Activated CD8-positive, alpha-beta memory T cell treated with anti-CD3 and anti-CD28 coated beads, Interleukin-2, amount 10 ng/mL, durations not matched to agents 7 days and 5 days (primary cell): Measurements from ENCODE around the gene NUCB2. TPM values are rescaled to one million over a fixed set of nuclear protein-coding genes. Genes with fewer than 3 reads are reported as not detected.
A peak's percentile ranks its signal among the peaks of the same experiment; 100 is the strongest.
"Not testable (repeated sequence)": the region's sequence is repeated elsewhere in the genome, so short reads cannot be mapped to it uniquely, and the experiment has no call there.

Experiments
- ATAC-seq: fragments of 150-1000 bp; cut with Tn5 transposase; one replicate; pipeline ENCODE4 v1.10.0; 2021; ENCODE audit warnings: moderate library complexity
- CTCF ChIA-PET: fragments of 350-600 bp; sonication (Branson Sonifier 250); formaldehyde crosslinking; loops from one replicate; lab custom pipeline; 2021; ENCODE audit warnings: antibody characterized with exemption; lab: Charles Lee
- DNase-seq: peaks from one replicate; pipeline ENCODE4 v3.0.0-alpha.2; 2020
- H3K27ac Mint-ChIP-seq: one replicate; pipeline ENCODE4 v1.8.0; 2021; ENCODE audit warnings: mild to moderate bottlenecking, mixed read lengths
- H3K27me3 Mint-ChIP-seq: one replicate; pipeline ENCODE4 v1.8.0; 2021; ENCODE audit warnings: mixed read lengths
- H3K36me3 Mint-ChIP-seq: one replicate; pipeline ENCODE4 v1.8.0; 2021; ENCODE audit warnings: mild to moderate bottlenecking, mixed read lengths
- H3K4me1 Mint-ChIP-seq: one replicate; pipeline ENCODE4 v1.8.0; 2021; ENCODE audit warnings: mixed read lengths
- H3K4me3 Mint-ChIP-seq: one replicate; pipeline ENCODE4 v1.8.0; 2021; ENCODE audit warnings: mild to moderate bottlenecking, moderate library complexity, mixed read lengths
- H3K9me3 Mint-ChIP-seq: one replicate; pipeline ENCODE4 v1.8.0; 2022; ENCODE audit warnings: low read depth, mixed read lengths
- total RNA-seq, 2 experiments: library from RNA; stranded (reverse); gene quantifications; one replicate each; pipeline ENCODE4 v1.2.3, GENCODE V29; 2021

The NUCB2 gene
- total RNA-seq = 10 to 100 TPM; 79.4 to 100.0 TPM

DNA sequence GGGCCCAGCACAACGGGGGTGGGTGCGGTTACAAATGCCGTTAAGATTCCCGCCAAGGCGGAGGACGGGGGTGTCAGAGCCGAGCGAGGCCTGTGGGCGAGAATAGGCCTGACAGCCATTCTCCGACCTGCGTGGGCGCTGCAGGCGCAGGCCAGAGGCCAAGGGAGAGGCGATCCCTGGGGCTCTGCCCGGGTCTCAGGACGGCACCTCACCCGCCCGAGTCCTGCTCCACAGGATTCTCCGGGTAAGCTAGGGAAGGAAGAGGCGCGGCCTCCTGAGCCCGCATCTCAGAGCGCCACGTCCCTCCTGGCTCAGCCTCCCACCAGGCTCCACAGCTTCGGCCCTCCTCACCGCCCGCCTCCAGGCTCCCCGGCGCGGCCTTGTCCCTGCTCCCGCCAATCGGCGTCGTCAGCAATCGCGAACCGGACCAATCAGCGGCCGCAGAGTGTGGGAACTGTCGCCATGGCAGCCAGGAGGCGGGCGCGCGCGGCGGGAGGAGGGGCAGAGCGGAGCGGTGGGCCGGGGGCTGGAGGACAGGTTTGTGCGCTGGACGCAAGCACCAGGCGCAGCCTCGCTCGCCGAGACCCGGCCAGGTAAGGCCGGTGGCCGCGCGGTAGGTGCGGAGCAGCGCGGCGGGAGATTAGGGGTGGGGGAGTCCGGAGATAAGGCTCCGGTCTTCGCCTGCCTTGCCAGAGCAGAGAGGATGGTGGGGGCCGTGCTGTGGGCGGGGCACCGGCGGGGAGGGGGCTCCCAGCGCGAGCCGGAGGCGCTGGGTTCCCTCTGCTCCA, at the start of gene NUCB2:
NUCB2 (plus strand) TSS at position 504 of the 788 bp plus-strand sequence. CDS start 18,585 bp downstream, outside the sequence.
- ATAC-seq = peak; percentile 97
- Mint-ChIP-seq H3K4me1 (peaks cover 44% of the 10 kb centered on the region), H3K9me3 (no peaks in the 10 kb centered on the region), H3K27me3 (peaks cover 17% of the 10 kb centered on the region), H3K4me3 (peak within 1 kb of the TSS; percentile 95), H3K36me3 (peaks cover 13% of the 10 kb centered on the region), H3K27ac (peak within 1 kb of the TSS; percentile 91)
- DNase-seq = peak; percentile 97
- CTCF ChIA-PET = interaction anchor here (0.6 to 3.0 kb wide), 7 partner anchors 17 to 107 kb away, joined by 3 to 13 read pairs (median 5); partner anchors contain the start of gene PIK3C2A

GRCh38 chr11:17228186-17228925, 48.2 kb upstream of the NUCB2 start:
- H3K9me3 Mint-ChIP-seq, CTCF ChIA-PET, H3K4me3 Mint-ChIP-seq, H3K36me3 Mint-ChIP-seq, H3K27me3 Mint-ChIP-seq, ATAC-seq, H3K27ac Mint-ChIP-seq, DNase-seq: not testable (repeated sequence)
- H3K4me1 Mint-ChIP-seq = peaks cover 14% of the 10 kb centered on the region

- CTCF ChIA-PET = interaction anchor here (0.8 to 1.9 kb wide), 28 partner anchors 9 to 300 kb away, joined by 3 to 12 read pairs (median 4); partner anchors contain the start of genes KCNJ11, NUCB2 and PIK3C2A
- H3K27me3 Mint-ChIP-seq = peaks cover 8% of the 10 kb centered on the region
- ATAC-seq (no peak), DNase-seq (no peak)
- H3K27ac Mint-ChIP-seq = no peak overlapping the region
- H3K4me3 Mint-ChIP-seq = peak overlapping the region; percentile 58
- H3K9me3 Mint-ChIP-seq = no peaks in the 10 kb centered on the region
- H3K36me3 Mint-ChIP-seq = no peaks in the 10 kb centered on the region
- H3K4me1 Mint-ChIP-seq = peaks cover 14% of the 10 kb centered on the region
Observed at GRCh38 chr11:17229481-17230152, 46.9 kb upstream of the NUCB2 start.

- Mint-ChIP-seq H3K4me1 (peaks cover 14% of the 10 kb centered on the region), H3K27ac (peak overlapping the region; percentile 28), H3K36me3 (no peaks in the 10 kb centered on the region), H3K4me3 (no peak overlapping the region), H3K9me3 (no peaks in the 10 kb centered on the region), H3K27me3 (peaks cover 11% of the 10 kb centered on the region)
- peak; percentile 63 for DNase-seq
- ATAC-seq = peak; percentile 82
- CTCF ChIA-PET = interaction anchor here (0.9 to 1.9 kb wide), 19 partner anchors 7 to 298 kb away, joined by 3 to 12 read pairs (median 5); partner anchors contain the start of genes NUCB2 and PIK3C2A
Observed at GRCh38 chr11:17230867-17231851, 45.4 kb upstream of the NUCB2 start.

DNA sequence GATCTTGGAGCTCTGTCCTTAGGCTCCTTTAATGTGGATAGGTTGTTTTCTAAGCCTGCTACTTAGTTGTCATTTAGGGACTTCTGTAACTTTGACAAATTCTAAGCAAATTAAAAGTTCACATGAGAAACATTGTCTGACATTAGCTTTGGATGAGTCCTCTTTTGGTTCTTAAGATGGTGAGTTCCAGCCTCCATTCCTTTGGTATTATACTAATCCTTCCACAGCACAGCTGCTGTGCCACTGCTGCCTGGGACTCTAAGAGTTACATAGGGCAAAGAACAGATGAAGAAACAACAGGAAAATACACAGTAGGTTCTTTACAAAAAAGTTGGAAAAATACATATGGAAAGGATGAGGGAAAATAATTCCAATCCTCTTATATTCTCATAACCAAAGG, 43.4 kb upstream of the NUCB2 start:
- CTCF ChIA-PET = interaction anchor here (1.2 kb wide), 1 partner anchor 295 kb away, joined by 3 read pairs; no protein-coding TSS in a partner anchor
- H3K36me3 Mint-ChIP-seq = no peaks in the 10 kb centered on the region
- no peak overlapping the region for H3K4me3 Mint-ChIP-seq
- ATAC-seq (no peak), DNase-seq (no peak)
- no peaks in the 10 kb centered on the region for H3K9me3 Mint-ChIP-seq
- peaks cover 18% of the 10 kb centered on the region for H3K27me3 Mint-ChIP-seq
- no peak overlapping the region for H3K27ac Mint-ChIP-seq
- peaks cover 14% of the 10 kb centered on the region for H3K4me1 Mint-ChIP-seq

DNA sequence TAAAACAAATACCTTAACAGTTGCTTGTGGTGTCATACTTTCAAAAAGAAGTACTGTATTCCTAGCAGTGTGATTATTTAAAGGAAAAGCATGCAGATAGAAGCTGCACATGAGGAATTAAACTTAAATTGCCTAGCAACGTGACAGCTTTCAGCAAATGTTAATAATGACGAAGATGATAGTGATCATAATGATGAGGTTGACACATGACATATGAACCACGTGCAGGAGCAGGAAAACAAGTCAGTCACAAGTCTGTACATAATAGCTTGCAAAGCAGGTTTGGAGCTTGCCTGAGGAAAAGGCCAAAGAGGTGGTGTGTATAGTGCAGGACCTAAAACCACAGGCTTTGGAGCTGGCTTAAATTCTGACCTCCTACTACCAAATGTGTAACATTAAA, 38.2 kb upstream of the NUCB2 start:
- CTCF ChIA-PET = interaction anchor here (0.9 to 1.4 kb wide), 2 partner anchors 8 to 146 kb away, joined by 3 to 4 read pairs; no protein-coding TSS in a partner anchor
- H3K27ac Mint-ChIP-seq = no peak overlapping the region

GRCh38 chr11:17239927-17240326, 36.6 kb upstream of the NUCB2 start:
- H3K9me3 Mint-ChIP-seq, H3K27ac Mint-ChIP-seq, DNase-seq, H3K4me3 Mint-ChIP-seq, H3K4me1 Mint-ChIP-seq, H3K36me3 Mint-ChIP-seq, CTCF ChIA-PET, ATAC-seq: not testable (repeated sequence)
- peaks cover 62% of the 10 kb centered on the region for H3K27me3 Mint-ChIP-seq

More for the DNA sequence above, 38.2 kb upstream of the NUCB2 start:
- H3K4me1 Mint-ChIP-seq = peaks cover under 1% of the 10 kb centered on the region
- H3K36me3 Mint-ChIP-seq = no peaks in the 10 kb centered on the region
- no peaks in the 10 kb centered on the region for H3K9me3 Mint-ChIP-seq
- ATAC-seq (no peak), DNase-seq (no peak)
- no peak overlapping the region for H3K4me3 Mint-ChIP-seq
- H3K27me3 Mint-ChIP-seq = peaks cover 54% of the 10 kb centered on the region

DNA sequence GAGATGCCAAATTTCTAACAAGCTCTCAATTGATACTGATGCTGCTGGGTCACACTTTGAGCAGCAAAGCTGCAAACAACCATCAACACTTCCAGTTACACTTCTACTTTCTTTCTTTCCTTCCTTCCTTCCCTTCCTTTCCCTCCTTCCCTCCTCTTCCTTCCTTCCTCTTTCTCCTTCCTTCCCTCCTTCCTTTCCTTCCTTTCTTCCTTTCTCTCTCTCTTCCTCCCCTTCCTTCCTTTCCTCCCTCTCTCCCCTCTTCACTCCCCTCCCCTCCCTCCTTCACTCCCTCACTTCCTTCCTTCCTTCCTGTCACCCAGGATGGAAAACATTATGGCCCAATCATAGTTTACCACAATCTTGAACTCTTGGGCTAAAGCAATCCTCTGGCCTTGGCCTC, 35.8 kb upstream of the NUCB2 start:
- H3K27ac Mint-ChIP-seq = no peak overlapping the region
- DNase-seq = no peak
- H3K9me3 Mint-ChIP-seq = no peaks in the 10 kb centered on the region
- no peaks in the 10 kb centered on the region for H3K36me3 Mint-ChIP-seq
- H3K4me3 Mint-ChIP-seq = no peak overlapping the region
- ATAC-seq = no peak
- peaks cover 64% of the 10 kb centered on the region for H3K27me3 Mint-ChIP-seq
- CTCF ChIA-PET = no interaction called here
- peaks cover 9% of the 10 kb centered on the region for H3K4me1 Mint-ChIP-seq

- CTCF ChIA-PET = interaction anchor here (0.6 to 2.2 kb wide), 3 partner anchors 12 to 111 kb away, joined by 3 to 7 read pairs (median 3); no protein-coding TSS in a partner anchor
- H3K27ac Mint-ChIP-seq, H3K4me3 Mint-ChIP-seq, H3K36me3 Mint-ChIP-seq, H3K9me3 Mint-ChIP-seq, ATAC-seq, H3K4me1 Mint-ChIP-seq, DNase-seq: not testable (repeated sequence)
- peaks cover 67% of the 10 kb centered on the region for H3K27me3 Mint-ChIP-seq
Observed at GRCh38 chr11:17242954-17243353, 33.6 kb upstream of the NUCB2 start.

- H3K4me1 Mint-ChIP-seq = peaks cover 9% of the 10 kb centered on the region
- H3K27ac Mint-ChIP-seq = no peak overlapping the region
- CTCF ChIA-PET = interaction anchor here (0.8 kb wide), 1 partner anchor 14 kb away, joined by 3 read pairs; no protein-coding TSS in a partner anchor
- H3K9me3 Mint-ChIP-seq = no peaks in the 10 kb centered on the region
- peaks cover 61% of the 10 kb centered on the region for H3K27me3 Mint-ChIP-seq
- ATAC-seq = peak; percentile 61
- no peaks in the 10 kb centered on the region for H3K36me3 Mint-ChIP-seq
- no peak for DNase-seq
- H3K4me3 Mint-ChIP-seq = no peak overlapping the region
Observed at GRCh38 chr11:17244046-17244445, 32.5 kb upstream of the NUCB2 start.

DNA sequence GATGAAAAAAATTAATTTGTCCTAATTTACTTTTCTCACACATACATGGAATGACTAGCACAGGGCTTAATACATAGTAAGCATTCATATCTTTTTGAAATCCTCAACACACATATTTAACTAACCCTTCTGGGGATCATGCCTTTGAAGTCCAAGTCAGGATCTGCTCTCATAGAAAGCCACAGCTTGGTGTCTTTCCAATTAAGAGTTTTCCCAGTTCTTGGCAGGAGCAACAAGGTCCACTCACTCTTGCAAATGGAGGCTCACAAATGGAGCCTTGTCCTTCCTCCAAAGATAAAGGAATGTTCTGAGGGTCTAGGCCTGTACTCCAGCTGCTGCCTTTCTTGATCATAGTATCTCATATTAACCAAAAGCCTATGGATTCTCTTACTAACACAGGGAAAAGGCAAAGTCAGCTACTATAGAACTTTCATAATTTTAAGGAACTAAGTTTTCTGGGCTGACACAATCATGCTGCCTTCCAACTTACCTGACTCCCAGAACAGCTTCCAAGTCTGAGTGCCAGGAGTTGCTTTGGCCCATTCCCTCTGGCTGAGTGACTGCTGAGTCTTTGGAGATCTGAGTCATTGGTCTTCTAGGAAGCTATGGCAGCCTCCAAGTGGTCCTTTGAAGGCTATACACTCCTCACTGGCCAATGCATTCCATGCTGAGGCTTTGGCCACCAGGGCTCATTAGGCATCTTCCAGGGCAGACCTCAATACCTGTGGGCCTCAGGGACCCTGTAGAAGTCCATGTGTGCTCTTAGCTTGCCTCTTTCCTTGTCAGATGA, 25.8 kb upstream of the NUCB2 start:
- H3K4me3 Mint-ChIP-seq = no peak overlapping the region
- H3K27ac Mint-ChIP-seq = no peak overlapping the region
- no peak for ATAC-seq
- no peak for DNase-seq
- H3K9me3 Mint-ChIP-seq = no peaks in the 10 kb centered on the region
- no peaks in the 10 kb centered on the region for H3K36me3 Mint-ChIP-seq
- peaks cover 45% of the 10 kb centered on the region for H3K27me3 Mint-ChIP-seq
- H3K4me1 Mint-ChIP-seq = peaks cover 2% of the 10 kb centered on the region
- CTCF ChIA-PET = interaction anchor here (1.2 kb wide), 2 partner anchors 9 to 278 kb away, joined by 3 read pairs; no protein-coding TSS in a partner anchor
